ENCODE data around the gene OPN1MW3.
"Not testable (repeated sequence)": the region's sequence is repeated elsewhere in the genome, so short reads cannot be mapped to it uniquely, and the experiment has no call there.

GRCh38 chrX:154209670-154210418, 47.5 kb upstream of the OPN1MW3 start:
- TF ChIP-seq CTCF (conservative IDR thresholded peaks at IDR 0.05; ENCODE audit: low read length); EZH2phosphoT487 (IDR thresholded peaks at IDR 0.05; ENCODE audit: borderline replicate concordance, low read depth, low read length): not testable (repeated sequence)
